ENCODE measurements around the gene FSD2. TPM values are rescaled to one million over a fixed set of nuclear protein-coding genes. Genes with fewer than 3 reads are reported as not detected.

The FSD2 gene
- total RNA-seq, 1 donor from 2014 or later = not detected

Other genes with a start within 250 kb of the FSD2 start
- gene CPEB1, start 158.7 kb downstream of the FSD2 start, total RNA-seq (ENCODE audit: low replicate concordance) = 2.1 and 5.8 TPM in 2 replicates
- gene AP3B2, start 96.2 kb downstream of the FSD2 start, total RNA-seq (ENCODE audit: low replicate concordance) = 0.97 and 1.7 TPM in 2 replicates
- 1.9 and 3.1 TPM in 2 replicates for gene WHAMM, start 3.6 kb upstream of the FSD2 start, total RNA-seq (ENCODE audit: low replicate concordance)
- 25.4 and 259 TPM in 2 replicates for gene HOMER2, start 146.7 kb upstream of the FSD2 start, total RNA-seq (ENCODE audit: low replicate concordance)
- gene RAMAC, start 180.1 kb upstream of the FSD2 start, total RNA-seq (ENCODE audit: low replicate concordance) = 37.2 and 50.6 TPM in 2 replicates
- gene C15orf40, start 205.6 kb upstream of the FSD2 start, total RNA-seq (ENCODE audit: low replicate concordance) = 8.1 and 12.2 TPM in 2 replicates